ENCODE measurements around the gene CLBA1. TPM values are rescaled to one million over a fixed set of nuclear protein-coding genes. Genes with fewer than 3 reads are reported as not detected.

The CLBA1 gene
- polyA plus RNA-seq, 2 of the 4 experiments (the other 2 are of a cell fraction) = 11.5 to 12.0 TPM

- WGBS (ENCODE audit: missing lambda C conversion rate) = 29% methylated on average over 5 of the region's 11 CpGs
- ChIA-PET CTCF (interaction anchor here (0.6 to 6.6 kb wide), 20 partner anchors 7 to 129 kb away, joined by 3 to 235 read pairs (median 8); partner anchors contain the start of genes CDCA4, CEP170B and CLBA1), POLR2A (no interaction called here)
- peak overlapping the region; percentile 63 for H3K4me3 ChIP-seq
- peaks cover 75% of the 10 kb centered on the region for H3K4me1 ChIP-seq
- peak overlapping the region; percentile 97 to 99 for H3K27ac ChIP-seq
- FAIRE-seq = no peak
- H3K9me3 ChIP-seq = no peaks in the 10 kb centered on the region
- peak in 1 of 2 experiments; percentile 61 for DNase-seq (ENCODE audit: low read depth in 1 of 2, low spot score in 1 of 2)
- no peak; a peak in 1 of 6 replicates for ATAC-seq
- peak overlapping the region; percentile 97 for H3K4me2 ChIP-seq
- TF ChIP-seq MAX (IDR thresholded peaks at IDR 0.05) = 0 out of 2 replicates have a peak, but pooled peaks have one; percentile 13
- TF ChIP-seq MAFK (IDR thresholded peaks at IDR 0.05; ENCODE audit: partially characterized antibody) = no peak
- no peak for TF ChIP-seq ELK1 (IDR thresholded peaks at IDR 0.05; ENCODE audit: low read depth, low read length)
- TF ChIP-seq POLR2A (IDR thresholded peaks at IDR 0.05; ENCODE audit: low read length) = peak; percentile 30; the same call in 1 of the 2 replicates
- TF ChIP-seq PHF8 (IDR thresholded peaks at IDR 0.05; ENCODE audit: borderline replicate concordance, low read depth) = no peak
Measured at GRCh38 chr14:104977008-104977680, 8.4 kb upstream of the CLBA1 start.

DNA sequence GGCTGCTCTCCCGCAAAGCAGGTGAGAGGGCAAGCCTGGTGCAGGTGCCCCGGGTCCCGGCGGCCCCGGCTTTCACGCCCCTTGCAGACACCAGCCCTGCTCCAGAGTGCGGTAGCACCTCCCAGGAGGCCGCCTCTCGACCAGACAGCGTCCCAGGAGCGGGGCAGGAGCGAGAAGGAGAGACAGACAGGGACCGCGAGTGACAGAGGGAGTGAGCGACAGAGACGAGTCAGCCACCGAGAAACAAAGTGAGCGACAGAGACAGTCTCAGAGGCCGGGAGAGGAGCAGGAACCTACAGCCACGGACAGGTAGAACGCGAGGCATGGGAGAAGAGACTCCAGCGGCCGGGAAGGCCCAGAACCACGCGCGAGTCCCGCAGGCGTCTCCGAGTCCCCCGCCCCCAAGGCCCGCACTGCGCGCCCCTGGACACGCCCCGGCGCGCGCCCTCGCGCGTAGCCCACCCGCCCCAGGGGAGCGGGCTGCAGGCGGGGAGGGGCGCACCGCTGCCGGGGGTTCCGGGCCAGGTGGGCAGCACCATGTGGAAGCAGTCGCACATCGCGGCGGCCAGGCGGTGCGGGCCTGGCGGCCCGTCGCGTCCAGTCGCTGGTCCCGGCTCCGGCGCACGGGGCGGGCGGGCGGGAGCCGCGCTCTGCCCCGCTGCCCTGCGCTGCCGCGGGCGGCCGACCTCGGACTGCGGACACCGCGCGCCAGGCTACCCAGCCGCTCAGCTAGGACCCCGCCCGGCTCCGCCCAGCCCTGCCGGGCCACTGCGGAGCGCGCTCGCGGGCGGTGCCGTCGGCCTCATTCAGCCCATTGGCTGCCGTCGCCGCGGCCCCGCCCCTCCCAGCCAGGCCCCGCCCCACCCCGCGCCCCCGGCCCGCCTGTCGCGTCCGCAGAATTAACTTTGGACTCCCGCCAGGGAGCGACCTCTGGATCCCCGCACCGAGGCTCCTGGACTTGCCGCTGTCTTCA, 7.6 kb upstream of the CLBA1 start, which contains the start of gene AHNAK2:
Gene AHNAK2, minus strand, starts transcription at position 694 of the 973 bp plus-strand sequence. Its CDS starts 137 bp downstream, at position 557.
- peak within 1 kb of the TSS; percentile 97 to 99 for H3K27ac ChIP-seq

More for the DNA sequence above, 7.6 kb upstream of the CLBA1 start, which contains the start of gene AHNAK2:
- Histone ChIP-seq H3K4me1 (peaks cover 70% of the 10 kb centered on the region), H3K4me3 (peak within 1 kb of the TSS; percentile 63), H3K9me3 (no peaks in the 10 kb centered on the region), H3K4me2 (peak within 1 kb of the TSS; percentile 97)
- CTCF ChIA-PET = interaction anchor here (0.6 to 6.5 kb wide), 6 partner anchors 43 to 112 kb away, joined by 3 to 235 read pairs (median 25); partner anchors contain the start of gene CDCA4
- POLR2A ChIA-PET = interaction anchor here (1.0 kb wide), 1 partner anchor 43 kb away, joined by 6 read pairs; the partner anchor contains the start of gene CDCA4
- FAIRE-seq = no peak
- WGBS (ENCODE audit: missing lambda C conversion rate) = 4% methylated on average over 30 of the region's 111 CpGs
- TF ChIP-seq MAX (IDR thresholded peaks at IDR 0.05) = peak; percentile 12; the same call in 1 of the 2 replicates
- no peak for TF ChIP-seq USF2 (IDR thresholded peaks at IDR 0.05)
- no peak for TF ChIP-seq MAZ (IDR thresholded peaks at IDR 0.05; ENCODE audit: borderline replicate concordance, low read depth, low read length)
- peak; percentile 63; the same call in 1 of the 2 replicates for TF ChIP-seq PHF8 (IDR thresholded peaks at IDR 0.05; ENCODE audit: borderline replicate concordance, low read depth)
- TF ChIP-seq POLR2A (IDR thresholded peaks at IDR 0.05; ENCODE audit: low read length) = peak; percentile 83
- TF ChIP-seq, protein P1, sequence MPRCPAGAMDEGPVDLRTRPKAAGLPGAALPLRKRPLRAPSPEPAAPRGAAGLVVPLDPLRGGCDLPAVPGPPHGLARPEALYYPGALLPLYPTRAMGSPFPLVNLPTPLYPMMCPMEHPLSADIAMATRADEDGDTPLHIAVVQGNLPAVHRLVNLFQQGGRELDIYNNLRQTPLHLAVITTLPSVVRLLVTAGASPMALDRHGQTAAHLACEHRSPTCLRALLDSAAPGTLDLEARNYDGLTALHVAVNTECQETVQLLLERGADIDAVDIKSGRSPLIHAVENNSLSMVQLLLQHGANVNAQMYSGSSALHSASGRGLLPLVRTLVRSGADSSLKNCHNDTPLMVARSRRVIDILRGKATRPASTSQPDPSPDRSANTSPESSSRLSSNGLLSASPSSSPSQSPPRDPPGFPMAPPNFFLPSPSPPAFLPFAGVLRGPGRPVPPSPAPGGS (IDR thresholded peaks at IDR 0.05) = peak; percentile 93
- TF ChIP-seq POLR2AphosphoS2 (conservative IDR thresholded peaks at IDR 0.05; ENCODE audit: low read length) = no peak
- TF ChIP-seq JUN (IDR thresholded peaks at IDR 0.05) = peak; percentile 80 to 91; a peak in 4 of 5 replicates
- no peak for TF ChIP-seq EHMT2 (IDR thresholded peaks at IDR 0.05; ENCODE audit: low read depth)
- DNase-seq (ENCODE audit: low read depth in 1 of 2, low spot score in 1 of 2) = peak; percentile 60 to 82
- peak; percentile 44 to 63 for ATAC-seq
